ENCODE measurements around the gene AR. TPM values are rescaled to one million over a fixed set of nuclear protein-coding genes. Genes with fewer than 3 reads are reported as not detected.

Gene AR
- total RNA-seq, 4 donors from 2014 or later = 20.4 to 41.8 (median 33.9) TPM

DNA sequence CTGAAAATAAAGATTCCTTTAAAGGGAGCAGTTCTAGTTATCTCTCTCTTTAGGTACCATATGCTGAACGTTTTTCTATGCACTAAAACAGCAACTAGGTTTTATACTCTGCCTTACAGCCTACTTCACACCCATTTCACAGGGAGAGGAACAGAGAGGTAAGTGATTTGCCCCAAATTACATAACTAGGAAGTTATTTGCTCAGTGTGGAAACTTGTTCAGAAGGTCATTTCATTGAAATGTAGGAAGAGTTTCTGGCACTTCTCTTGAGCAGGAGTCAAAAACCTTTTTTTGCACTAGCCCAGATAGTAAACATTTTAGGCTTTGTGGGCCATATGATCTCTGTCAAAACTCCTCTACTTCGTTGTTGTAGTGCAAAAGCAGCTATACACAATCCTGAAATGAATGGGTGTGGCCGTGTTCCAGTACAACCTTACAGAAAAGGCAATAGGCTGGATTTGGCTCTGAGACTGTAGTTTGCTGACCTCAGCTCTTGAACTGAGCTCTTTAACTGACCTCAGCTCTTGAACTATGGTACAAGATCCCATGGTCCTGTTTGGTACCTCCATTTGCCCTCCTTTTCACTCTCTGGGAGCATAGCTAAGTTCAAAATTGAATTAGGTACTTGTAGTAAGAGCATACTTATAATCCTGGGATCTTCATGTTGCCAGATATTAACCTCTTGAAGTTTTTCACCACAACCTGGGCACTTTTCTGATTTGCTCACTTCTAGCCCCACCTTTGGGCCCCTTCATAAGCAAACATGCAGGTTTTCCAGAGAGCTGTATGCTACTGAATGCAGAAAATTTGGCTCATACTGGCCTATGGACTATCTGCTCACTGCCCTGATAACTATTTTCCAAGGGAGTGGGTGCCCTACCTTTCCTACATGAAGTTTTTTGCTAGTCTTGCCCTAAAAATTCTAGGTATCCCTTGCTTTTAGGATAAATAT lies 53.3 kb downstream of the AR start:
- no peak for TF ChIP-seq CTCF (IDR thresholded peaks at IDR 0.05; ENCODE audit: low read depth)

- TF ChIP-seq CTCF (IDR thresholded peaks at IDR 0.05; ENCODE audit: low read depth) = no peak
Observed at GRCh38 chrX:67599532-67599931, 55.7 kb downstream of the AR start.

- no peak for TF ChIP-seq CTCF (IDR thresholded peaks at IDR 0.05; ENCODE audit: low read depth)
Observed at GRCh38 chrX:67601771-67602170, 58.0 kb downstream of the AR start.

GRCh38 chrX:67604979-67605703 lies 61.3 kb downstream of the AR start:
- no peak for TF ChIP-seq CTCF (IDR thresholded peaks at IDR 0.05; ENCODE audit: low read depth)

- TF ChIP-seq CTCF (IDR thresholded peaks at IDR 0.05; ENCODE audit: low read depth) = no peak
Observed at GRCh38 chrX:67607466-67607865, 63.6 kb downstream of the AR start.

DNA sequence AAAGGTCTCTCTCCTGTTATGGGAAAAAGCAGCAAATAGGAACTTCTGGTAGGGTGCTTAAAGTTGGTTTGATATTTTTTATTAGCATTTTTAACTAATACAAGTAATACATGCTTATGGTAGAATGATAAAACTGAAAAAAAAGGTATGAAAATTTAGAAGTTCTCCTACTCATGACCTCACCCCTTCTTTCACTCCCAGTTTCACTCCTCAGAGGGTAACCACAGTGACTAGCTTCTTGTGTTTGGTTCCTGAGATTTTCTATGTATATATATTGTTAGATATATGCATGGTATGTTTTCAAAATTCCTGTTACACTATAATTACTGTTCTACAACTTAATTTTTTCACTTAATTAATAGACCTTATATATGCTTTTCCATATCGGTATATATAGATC lies 66.5 kb downstream of the AR start:
- no peak for TF ChIP-seq CTCF (IDR thresholded peaks at IDR 0.05; ENCODE audit: low read depth)

DNA sequence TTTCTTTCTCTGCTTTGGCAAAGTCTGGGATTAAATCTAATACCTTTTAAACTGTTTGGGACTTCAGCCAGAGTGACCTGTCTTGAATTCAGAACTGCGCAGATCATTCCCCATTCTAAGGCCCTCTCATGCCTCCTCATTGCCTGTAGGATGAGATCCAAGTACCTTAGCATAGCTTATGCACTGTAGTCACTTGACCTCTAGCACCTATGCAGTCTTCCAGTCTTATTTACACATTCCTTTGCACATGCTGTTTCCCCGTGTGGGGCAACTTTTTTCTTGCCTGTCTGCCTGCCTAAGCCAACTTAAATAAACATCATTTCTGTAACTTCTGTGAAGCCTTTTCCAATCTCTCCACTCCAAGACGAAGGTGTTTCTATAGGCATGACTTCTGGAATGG lies 68.4 kb downstream of the AR start:
- no peak for TF ChIP-seq CTCF (IDR thresholded peaks at IDR 0.05; ENCODE audit: low read depth)

All from subcutaneous adipose tissue (tissue), 4 donors.